ENCODE measurements around the gene MAP4K4.

GRCh38 chr2:101842471-101842870 is 145.0 kb downstream of the MAP4K4 start:
- TF ChIP-seq GATA3 (IDR thresholded peaks at IDR 0.05; ENCODE audit: low read depth, low read length) (no peak), GATA2 (IDR thresholded peaks at IDR 0.05; ENCODE audit: low read depth, low read length) (no peak)

All from SH-SY5Y (cell line).